ENCODE data around the gene ATP1A2.

Gene ATP1A2

DNA sequence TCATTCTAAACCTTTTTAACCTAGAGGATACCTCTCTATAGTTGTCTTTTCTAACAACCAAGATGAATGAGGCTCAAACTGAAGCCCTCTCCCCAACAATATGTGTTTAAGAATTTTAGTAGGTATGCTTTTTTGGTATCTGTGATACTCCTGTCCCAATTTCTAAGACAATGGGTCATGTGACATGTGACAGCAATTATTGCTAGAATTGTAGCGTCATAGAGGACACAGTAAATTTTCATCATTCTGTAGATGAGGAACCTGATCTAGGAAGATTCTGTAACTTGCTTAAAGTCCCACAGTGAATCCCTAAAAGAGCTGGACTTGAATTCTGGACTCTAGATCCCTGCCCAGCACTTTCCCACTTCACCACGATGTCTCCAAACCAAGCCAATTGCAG is 63.2 kb downstream of the ATP1A2 start:
- ChIA-PET POLR2A (no interaction called here), CTCF (interaction anchor here (1.3 to 6.2 kb wide), 2 partner anchors 11 to 13 kb away, joined by 5 to 49 read pairs; no protein-coding TSS in a partner anchor)
- TF ChIP-seq, protein P1, sequence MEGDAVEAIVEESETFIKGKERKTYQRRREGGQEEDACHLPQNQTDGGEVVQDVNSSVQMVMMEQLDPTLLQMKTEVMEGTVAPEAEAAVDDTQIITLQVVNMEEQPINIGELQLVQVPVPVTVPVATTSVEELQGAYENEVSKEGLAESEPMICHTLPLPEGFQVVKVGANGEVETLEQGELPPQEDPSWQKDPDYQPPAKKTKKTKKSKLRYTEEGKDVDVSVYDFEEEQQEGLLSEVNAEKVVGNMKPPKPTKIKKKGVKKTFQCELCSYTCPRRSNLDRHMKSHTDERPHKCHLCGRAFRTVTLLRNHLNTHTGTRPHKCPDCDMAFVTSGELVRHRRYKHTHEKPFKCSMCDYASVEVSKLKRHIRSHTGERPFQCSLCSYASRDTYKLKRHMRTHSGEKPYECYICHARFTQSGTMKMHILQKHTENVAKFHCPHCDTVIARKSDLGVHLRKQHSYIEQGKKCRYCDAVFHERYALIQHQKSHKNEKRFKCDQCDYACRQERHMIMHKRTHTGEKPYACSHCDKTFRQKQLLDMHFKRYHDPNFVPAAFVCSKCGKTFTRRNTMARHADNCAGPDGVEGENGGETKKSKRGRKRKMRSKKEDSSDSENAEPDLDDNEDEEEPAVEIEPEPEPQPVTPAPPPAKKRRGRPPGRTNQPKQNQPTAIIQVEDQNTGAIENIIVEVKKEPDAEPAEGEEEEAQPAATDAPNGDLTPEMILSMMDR (IDR thresholded peaks at IDR 0.05; ENCODE audit: insufficient read depth, low read length, missing control alignments), result no peak
- H3K4me3 ChIP-seq (ENCODE audit: low read depth, low read length), result no peak overlapping the region
- DNase-seq (ENCODE audit: low read depth, low spot score), result no peak

DNA sequence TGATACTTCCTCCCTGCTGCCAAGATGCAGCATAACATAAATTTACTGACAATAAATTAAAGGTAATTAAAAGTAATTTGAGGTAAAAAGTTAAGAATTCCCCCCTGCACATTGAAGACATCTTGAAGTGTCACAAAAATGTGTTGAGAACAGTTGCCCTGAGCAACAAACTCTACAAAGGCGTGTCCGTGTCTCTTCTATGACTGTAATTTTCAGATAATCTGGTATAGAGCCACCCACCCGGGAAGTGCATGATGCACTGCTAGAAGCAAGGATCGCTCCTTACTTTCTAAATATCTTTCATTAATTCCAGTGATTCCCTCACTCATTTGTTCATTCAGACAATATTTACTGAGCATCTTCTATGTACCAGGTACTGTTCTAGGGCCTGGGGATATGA is 63.8 kb downstream of the ATP1A2 start:
- no peak for DNase-seq (ENCODE audit: low read depth, low spot score)
- ChIA-PET POLR2A (no interaction called here), CTCF (interaction anchor here (1.3 to 6.2 kb wide), 2 partner anchors 10 to 13 kb away, joined by 5 to 49 read pairs; no protein-coding TSS in a partner anchor)
- no peak overlapping the region for H3K4me3 ChIP-seq (ENCODE audit: low read depth, low read length)
- TF ChIP-seq, protein P1 (IDR thresholded peaks at IDR 0.05; ENCODE audit: insufficient read depth, low read length, missing control alignments), result no peak

DNA sequence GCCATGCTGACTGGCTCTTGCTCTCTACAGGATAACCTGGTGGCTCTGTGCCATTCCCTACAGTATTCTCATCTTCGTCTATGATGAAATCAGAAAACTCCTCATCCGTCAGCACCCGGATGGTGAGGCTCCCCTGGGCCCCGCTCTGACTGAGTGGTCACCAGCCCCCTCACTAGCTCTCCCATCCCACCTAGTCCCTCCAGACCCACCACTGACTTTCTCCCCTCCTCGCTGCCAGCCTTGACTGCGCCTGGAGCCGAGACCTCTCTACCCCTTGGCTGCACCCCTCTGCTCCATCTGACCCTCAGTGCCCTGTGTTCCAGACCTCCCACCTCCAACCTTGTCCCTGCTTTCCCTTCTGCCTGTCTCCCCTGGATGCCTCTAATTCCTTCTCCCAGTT is 70.7 kb downstream of the ATP1A2 start:
- ChIA-PET POLR2A (no interaction called here), CTCF (interaction anchor here (1.0 to 8.5 kb wide), 5 partner anchors 9 to 83 kb away, joined by 3 to 214 read pairs (median 5); partner anchors contain the start of gene PEA15)

DNA sequence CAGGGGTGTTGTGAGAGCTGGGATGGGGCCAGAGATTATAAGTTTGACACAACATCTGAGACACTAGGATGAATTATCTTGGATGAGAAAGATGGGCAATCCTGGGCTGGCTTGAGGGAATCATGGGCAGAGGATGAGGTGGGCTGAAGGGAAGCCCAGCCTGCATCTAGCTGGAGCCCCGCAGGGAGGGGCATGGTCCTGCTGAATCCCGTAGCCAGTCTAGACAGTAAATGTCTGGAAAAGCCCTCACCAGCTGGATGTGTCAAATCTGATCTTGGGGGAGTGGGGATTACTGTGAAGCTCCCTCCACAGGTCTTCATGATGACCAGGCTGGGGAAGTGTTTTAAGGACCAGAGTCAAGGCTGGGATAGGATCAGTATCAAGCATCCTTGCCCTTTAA is 71.2 kb downstream of the ATP1A2 start:
- H3K4me3 ChIP-seq (ENCODE audit: low read depth, low read length), result no peak overlapping the region
- ChIA-PET CTCF (interaction anchor here (0.7 to 8.5 kb wide), 7 partner anchors 8 to 104 kb away, joined by 3 to 214 read pairs (median 3); partner anchors contain the start of gene PEA15), POLR2A (no interaction called here)
- DNase-seq (ENCODE audit: low read depth, low spot score), result no peak
- TF ChIP-seq, protein P1 (IDR thresholded peaks at IDR 0.05; ENCODE audit: insufficient read depth, low read length, missing control alignments), result no peak

More for the DNA sequence above, 70.7 kb downstream of the ATP1A2 start:
- H3K4me3 ChIP-seq (ENCODE audit: low read depth, low read length), result no peak overlapping the region
- DNase-seq (ENCODE audit: low read depth, low spot score), result no peak
- TF ChIP-seq, protein P1 (IDR thresholded peaks at IDR 0.05; ENCODE audit: insufficient read depth, low read length, missing control alignments), result no peak

DNA sequence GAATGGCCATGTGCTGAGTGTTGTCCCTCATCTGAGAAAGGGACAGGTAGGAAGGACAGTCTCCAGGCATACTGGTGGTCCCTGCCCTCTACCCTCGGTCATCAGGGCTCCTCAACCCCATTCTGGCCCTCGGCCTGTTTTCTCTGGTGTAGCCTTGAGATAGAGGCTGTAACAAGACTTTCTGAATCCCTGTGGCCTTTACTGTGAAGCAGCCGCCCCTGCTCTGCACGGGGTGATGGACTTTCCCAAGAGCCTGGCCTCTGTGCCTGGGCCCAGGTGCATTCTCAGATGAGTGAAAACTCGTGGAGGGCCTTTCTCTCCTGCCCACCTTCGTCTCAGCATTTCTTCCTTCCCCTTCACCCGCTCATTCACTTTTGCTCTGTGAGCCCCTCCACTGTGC is 71.8 kb downstream of the ATP1A2 start:
- DNase-seq (ENCODE audit: low read depth, low spot score), result no peak
- no peak overlapping the region for H3K4me3 ChIP-seq (ENCODE audit: low read depth, low read length)
- ChIA-PET POLR2A (no interaction called here), CTCF (interaction anchor here (1.0 to 8.5 kb wide), 5 partner anchors 8 to 84 kb away, joined by 3 to 214 read pairs (median 5); partner anchors contain the start of gene PEA15)
- TF ChIP-seq, protein P1 (IDR thresholded peaks at IDR 0.05; ENCODE audit: insufficient read depth, low read length, missing control alignments), result no peak

DNA sequence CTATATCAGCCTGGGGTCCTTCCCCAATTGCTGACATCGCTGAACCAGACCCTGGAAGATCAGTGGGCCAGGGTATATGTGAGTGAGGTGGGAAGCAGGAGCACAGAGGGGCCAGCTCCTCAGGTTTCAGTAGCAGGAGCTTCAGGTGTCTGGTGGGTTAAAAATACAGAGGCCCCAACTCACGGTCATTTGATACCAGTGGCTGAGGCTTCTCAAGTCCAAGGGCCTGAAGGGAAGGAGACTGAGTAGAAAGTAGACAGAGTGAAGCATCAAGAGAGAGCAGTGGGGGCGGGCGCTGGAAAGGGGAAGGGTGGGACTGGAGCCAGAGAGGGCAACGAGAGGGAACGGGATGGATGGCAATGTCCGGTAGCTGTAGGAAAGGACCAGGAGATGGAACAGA is 72.8 kb downstream of the ATP1A2 start:
- ChIA-PET POLR2A (no interaction called here), CTCF (interaction anchor here (5.8 to 8.5 kb wide), 4 partner anchors 17 to 103 kb away, joined by 76 to 214 read pairs (median 167); partner anchors contain the start of gene PEA15)
- TF ChIP-seq, protein P1 (IDR thresholded peaks at IDR 0.05; ENCODE audit: insufficient read depth, low read length, missing control alignments), result no peak
- no peak for DNase-seq (ENCODE audit: low read depth, low spot score)
- no peak overlapping the region for H3K4me3 ChIP-seq (ENCODE audit: low read depth, low read length)

Data from AG04449 (cell line).